Mononuclear cell (primary cell): ENCODE measurements around the gene RAB15. TPM values are rescaled to one million over a fixed set of nuclear protein-coding genes. Genes with fewer than 3 reads are reported as not detected.
A peak's percentile ranks its signal among the peaks of the same experiment; 100 is the strongest.
"Not testable (repeated sequence)": the region's sequence is repeated elsewhere in the genome, so short reads cannot be mapped to it uniquely, and the experiment has no call there.

ENCODE experiments used
- H3K27me3 ChIP-seq: 2 replicates; pipeline ENCODE4 v1.6.0; 2011; ENCODE audit warnings: low read length, control low read depth; ENCODE audit not compliant: insufficient read depth
- H3K4me1 ChIP-seq: 2 replicates; pipeline ENCODE4 v1.5.1; 2011; ENCODE audit warnings: mild to moderate bottlenecking, low read length, control low read depth; ENCODE audit not compliant: insufficient read depth
- H3K4me3 ChIP-seq: 2 replicates; pipeline ENCODE4 v1.5.1; 2011; ENCODE audit warnings: mild to moderate bottlenecking, low read length, moderate library complexity
- H3K9me3 ChIP-seq: 2 replicates; pipeline ENCODE4 v1.5.1; 2011; ENCODE audit warnings: low read depth, mild to moderate bottlenecking, control low read depth, low read length
- total RNA-seq: library from RNA; depleted of rRNA; stranded (reverse); fragments of >200 nt; gene quantifications from one replicate; pipeline ENCODE4 v1.2.3, GENCODE V29; 2012

RAB15 gene
- total RNA-seq, 1 donor = 2.9 TPM

- Histone ChIP-seq H3K9me3 (no peaks in the 10 kb centered on the region), H3K4me1 (peaks cover 30% of the 10 kb centered on the region), H3K4me3 (no peak overlapping the region), H3K27me3 (no peaks in the 10 kb centered on the region)
These were observed 51.7 kb downstream of the RAB15 start for GRCh38 chr14:64920465-64920864.

GRCh38 chr14:64919618-64920017, 52.5 kb downstream of the RAB15 start:
- Histone ChIP-seq H3K4me3 (no peak overlapping the region), H3K9me3 (no peaks in the 10 kb centered on the region), H3K4me1 (peaks cover 36% of the 10 kb centered on the region), H3K27me3 (no peaks in the 10 kb centered on the region)

GRCh38 chr14:64919215-64919614, 52.9 kb downstream of the RAB15 start:
- peaks cover 36% of the 10 kb centered on the region for H3K4me1 ChIP-seq
- no peak overlapping the region for H3K4me3 ChIP-seq
- H3K9me3 ChIP-seq = no peaks in the 10 kb centered on the region
- H3K27me3 ChIP-seq = no peaks in the 10 kb centered on the region

GRCh38 chr14:64918216-64918615, 53.9 kb downstream of the RAB15 start:
- no peaks in the 10 kb centered on the region for H3K9me3 ChIP-seq
- no peaks in the 10 kb centered on the region for H3K27me3 ChIP-seq
- H3K4me1 ChIP-seq = peaks cover 40% of the 10 kb centered on the region
- no peak overlapping the region for H3K4me3 ChIP-seq

- no peak overlapping the region for H3K4me3 ChIP-seq
These were observed 56.3 kb downstream of the RAB15 start for GRCh38 chr14:64915797-64916196.

GRCh38 chr14:64915029-64915424, 57.1 kb downstream of the RAB15 start:
- no peaks in the 10 kb centered on the region for H3K9me3 ChIP-seq
- H3K4me3 ChIP-seq = peak overlapping the region; percentile 99
- peaks cover 40% of the 10 kb centered on the region for H3K4me1 ChIP-seq
- peaks cover under 1% of the 10 kb centered on the region for H3K27me3 ChIP-seq

More at GRCh38 chr14:64915797-64916196, 56.3 kb downstream of the RAB15 start:
- H3K9me3 ChIP-seq = no peaks in the 10 kb centered on the region
- peaks cover 40% of the 10 kb centered on the region for H3K4me1 ChIP-seq
- H3K27me3 ChIP-seq = no peaks in the 10 kb centered on the region

GRCh38 chr14:64914237-64915028, 57.7 kb downstream of the RAB15 start, which contains the start of gene CHURC1:
Gene CHURC1, plus strand, starts transcription at chr14:64914455. Its CDS starts 41 bp downstream, at chr14:64914496.
- peak within 1 kb of the TSS; percentile 99 for H3K4me3 ChIP-seq

GRCh38 chr14:64913477-64913876, 58.7 kb downstream of the RAB15 start:
- not testable (repeated sequence) for H3K4me3 ChIP-seq, H3K9me3 ChIP-seq, H3K27me3 ChIP-seq
- peaks cover 33% of the 10 kb centered on the region for H3K4me1 ChIP-seq

More at GRCh38 chr14:64914237-64915028, 57.7 kb downstream of the RAB15 start, which contains the start of gene CHURC1:
- H3K9me3 ChIP-seq = no peaks in the 10 kb centered on the region
- H3K4me1 ChIP-seq = peaks cover 37% of the 10 kb centered on the region
- peaks cover 2% of the 10 kb centered on the region for H3K27me3 ChIP-seq

- Histone ChIP-seq H3K9me3 (no peaks in the 10 kb centered on the region), H3K27me3 (peaks cover 4% of the 10 kb centered on the region), H3K4me1 (peaks cover 26% of the 10 kb centered on the region), H3K4me3 (no peak overlapping the region)
These were observed 59.9 kb downstream of the RAB15 start for GRCh38 chr14:64912261-64912660.

GRCh38 chr14:64910847-64911495, 61.2 kb downstream of the RAB15 start:
- Histone ChIP-seq H3K4me1 (peaks cover 21% of the 10 kb centered on the region), H3K9me3 (no peaks in the 10 kb centered on the region), H3K4me3 (no peak overlapping the region), H3K27me3 (peaks cover 4% of the 10 kb centered on the region)

GRCh38 chr14:64906022-64906421, 66.1 kb downstream of the RAB15 start:
- H3K27me3 ChIP-seq = peaks cover 8% of the 10 kb centered on the region
- H3K4me1 ChIP-seq = peaks cover 8% of the 10 kb centered on the region
- no peaks in the 10 kb centered on the region for H3K9me3 ChIP-seq
- no peak overlapping the region for H3K4me3 ChIP-seq

- Histone ChIP-seq H3K4me1 (no peaks in the 10 kb centered on the region), H3K4me3 (no peak overlapping the region), H3K27me3 (peaks cover 6% of the 10 kb centered on the region), H3K9me3 (no peaks in the 10 kb centered on the region)
These were observed 72.2 kb downstream of the RAB15 start for GRCh38 chr14:64899958-64900357.

Other genes with a start within 250 kb of the RAB15 start
- gene SPTB, start 92.4 kb downstream of the RAB15 start, total RNA-seq = 1.5 TPM
- gene CHURC1, start 57.9 kb downstream of the RAB15 start, total RNA-seq = 110 TPM
- gene GPX2, start 29.6 kb downstream of the RAB15 start, total RNA-seq = not detected
- 3.5 TPM for gene FNTB, start 14.6 kb upstream of the RAB15 start, total RNA-seq
- 158 TPM for gene MAX, start 130.2 kb upstream of the RAB15 start, total RNA-seq